ENCODE measurements around the gene FAM229A.

FAM229A gene

GRCh38 chr1:32392325-32392724 lies 30.0 kb upstream of the FAM229A start:
- DNase-seq (ENCODE audit: low spot score) (no peak), ATAC-seq (ENCODE audit: low read depth) (no peak)
- H3K27ac ChIP-seq (ENCODE audit: poor library complexity, severe bottlenecking): no peak overlapping the region
- no peaks in the 10 kb centered on the region for H3K9me3 ChIP-seq (ENCODE audit: severe bottlenecking)
- H3K36me3 ChIP-seq (ENCODE audit: low read depth): peaks cover 34% of the 10 kb centered on the region
- H3K4me1 ChIP-seq (ENCODE audit: insufficient read depth, poor library complexity, severe bottlenecking): peaks cover 5% of the 10 kb centered on the region
- H3K4me3 ChIP-seq (ENCODE audit: severe bottlenecking): no peak overlapping the region
- H3K27me3 ChIP-seq (ENCODE audit: insufficient read depth, poor library complexity, severe bottlenecking): no peaks in the 10 kb centered on the region
- no peak for TF ChIP-seq CTCF (IDR thresholded peaks at IDR 0.05; ENCODE audit: poor library complexity, severe bottlenecking)

- ATAC-seq (ENCODE audit: low read depth) (no peak), DNase-seq (ENCODE audit: low spot score) (no peak)
- Histone ChIP-seq H3K9me3 (ENCODE audit: severe bottlenecking) (no peaks in the 10 kb centered on the region), H3K27ac (ENCODE audit: poor library complexity, severe bottlenecking) (no peak overlapping the region), H3K4me3 (ENCODE audit: severe bottlenecking) (no peak overlapping the region), H3K36me3 (ENCODE audit: low read depth) (peaks cover 45% of the 10 kb centered on the region), H3K4me1 (ENCODE audit: insufficient read depth, poor library complexity, severe bottlenecking) (peaks cover 5% of the 10 kb centered on the region), H3K27me3 (ENCODE audit: insufficient read depth, poor library complexity, severe bottlenecking) (no peaks in the 10 kb centered on the region)
- no peak for TF ChIP-seq CTCF (IDR thresholded peaks at IDR 0.05; ENCODE audit: poor library complexity, severe bottlenecking)
These were observed 28.9 kb upstream of the FAM229A start for GRCh38 chr1:32390904-32391870.

- Histone ChIP-seq H3K27ac (ENCODE audit: poor library complexity, severe bottlenecking) (no peak overlapping the region), H3K36me3 (ENCODE audit: low read depth) (peaks cover 68% of the 10 kb centered on the region), H3K9me3 (ENCODE audit: severe bottlenecking) (no peaks in the 10 kb centered on the region), H3K27me3 (ENCODE audit: insufficient read depth, poor library complexity, severe bottlenecking) (no peaks in the 10 kb centered on the region), H3K4me1 (ENCODE audit: insufficient read depth, poor library complexity, severe bottlenecking) (peaks cover 3% of the 10 kb centered on the region), H3K4me3 (ENCODE audit: severe bottlenecking) (no peak overlapping the region)
- DNase-seq (ENCODE audit: low spot score) (no peak), ATAC-seq (ENCODE audit: low read depth) (no peak)
- no peak for TF ChIP-seq CTCF (IDR thresholded peaks at IDR 0.05; ENCODE audit: poor library complexity, severe bottlenecking)
These were observed 26.4 kb upstream of the FAM229A start for GRCh38 chr1:32388641-32389040.

DNA sequence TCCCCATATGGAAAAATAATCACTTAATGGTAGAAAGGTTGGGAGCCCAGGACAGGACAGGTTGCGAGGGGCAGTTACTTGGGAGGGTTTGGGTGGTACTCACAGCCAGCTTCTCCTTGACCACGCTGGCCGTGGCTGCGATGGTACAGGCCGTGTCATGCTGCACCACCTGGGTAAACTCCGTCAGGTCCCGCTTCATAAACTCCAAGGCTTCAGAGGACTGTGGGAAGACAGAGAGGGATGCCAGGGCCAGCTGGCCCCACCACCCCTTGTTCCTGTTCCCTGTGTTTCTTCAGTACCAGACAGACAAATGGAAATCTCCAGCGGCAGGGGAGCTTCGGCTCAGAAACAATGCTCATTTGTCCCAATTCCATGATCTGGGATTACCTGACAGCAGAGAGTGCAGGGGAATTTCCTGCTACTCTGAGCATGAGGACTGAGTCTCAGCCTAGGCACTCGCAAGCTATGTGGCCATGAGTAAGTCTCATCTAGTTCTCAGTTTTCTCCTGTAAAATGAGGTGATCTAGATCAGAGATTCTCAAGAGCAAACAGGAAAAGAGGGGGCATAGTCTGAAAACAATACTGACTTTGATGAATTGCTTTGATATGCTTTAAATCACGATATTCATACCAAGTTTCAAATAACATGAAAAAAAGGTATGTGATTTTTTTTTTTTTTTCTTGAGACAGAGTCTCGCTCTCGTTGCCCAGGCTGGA lies 24.5 kb upstream of the FAM229A start:
- Histone ChIP-seq H3K4me3 (ENCODE audit: severe bottlenecking) (no peak overlapping the region), H3K9me3 (ENCODE audit: severe bottlenecking) (no peaks in the 10 kb centered on the region), H3K4me1 (ENCODE audit: insufficient read depth, poor library complexity, severe bottlenecking) (no peaks in the 10 kb centered on the region), H3K36me3 (ENCODE audit: low read depth) (peaks cover 68% of the 10 kb centered on the region), H3K27ac (ENCODE audit: poor library complexity, severe bottlenecking) (no peak overlapping the region), H3K27me3 (ENCODE audit: insufficient read depth, poor library complexity, severe bottlenecking) (no peaks in the 10 kb centered on the region)
- DNase-seq (ENCODE audit: low spot score) (no peak), ATAC-seq (ENCODE audit: low read depth) (no peak)
- no peak for TF ChIP-seq CTCF (IDR thresholded peaks at IDR 0.05; ENCODE audit: poor library complexity, severe bottlenecking)

All from RWPE2 (cell line).